DOHH2 (cell line): ENCODE results near the gene P2RY13.

Source experiments
- CTCF ChIP-seq: fragments of 200-600 bp; sonication (generic); IDR thresholded peaks from one replicate; pipeline ENCODE4 v1.5.1; 2014; ENCODE audit warnings: antibody characterized with exemption, mild to moderate bottlenecking, low read depth, low read length; ENCODE audit not compliant: poor library complexity, severe bottlenecking
- EZH2phosphoT487 ChIP-seq: fragments of 200-600 bp; sonication (generic); IDR thresholded peaks from 2 replicates; pipeline ENCODE4 v1.6.1; 2017; ENCODE audit warnings: borderline replicate concordance, mild to moderate bottlenecking, antibody characterized with exemption, low read length, moderate library complexity, mixed read lengths

- TF ChIP-seq CTCF = no peak
- no peak for TF ChIP-seq EZH2phosphoT487
These were observed 14.2 kb downstream of the P2RY13 start for GRCh38 chr3:151315136-151315535.
